Upper lobe of left lung (tissue), 6 donors: ENCODE data around the gene ZBTB16. TPM values are rescaled to one million over a fixed set of nuclear protein-coding genes. Genes with fewer than 3 reads are reported as not detected.
A peak's percentile ranks its signal among the peaks of the same experiment; 100 is the strongest.

Source experiments
- ATAC-seq, 2 donors: fragments of 200-7000 bp; cut with Tn5 transposase; one replicate each; pipeline ENCODE4 v1.9.1; 2022; ENCODE audit warnings: mild to moderate bottlenecking in 2 of 2, moderate library complexity in 2 of 2; ENCODE audit not compliant: low FRiP score in 2 of 2
- DNase-seq, 2 donors: peaks; one replicate each; pipeline ENCODE4 v3.0.0-alpha.2; 2019 to 2020
- H3K27ac ChIP-seq, 4 donors: fragments of 200-600 bp; sonication (generic); one replicate each; pipeline ENCODE4 v1.5.1; 2016 to 2019
- H3K27me3 ChIP-seq, 4 donors: fragments of 200-600 bp; sonication (generic); one replicate each; pipeline ENCODE4 v1.5.1; 2017 to 2019
- H3K36me3 ChIP-seq, 4 donors: fragments of 200-600 bp; sonication (generic); one replicate each; pipeline ENCODE4 v1.5.1; 2016 to 2019
- H3K4me1 ChIP-seq, 4 donors: fragments of 200-600 bp; sonication (generic); one replicate each; pipeline ENCODE4 v1.5.1; 2018 to 2019
- H3K4me3 ChIP-seq, 4 donors: fragments of 200-600 bp; sonication (generic); one replicate each; pipeline ENCODE4 v1.5.1; 2017 to 2019; ENCODE audit warnings: mild to moderate bottlenecking in 2 of 4, moderate library complexity in 1 of 4
- H3K9me3 ChIP-seq, 4 donors: fragments of 200-600 bp; sonication (generic); one replicate each; pipeline ENCODE4 v1.5.1; 2018 to 2019
- EP300 ChIP-seq, 4 donors: sonication (generic); formaldehyde crosslinking; IDR thresholded peaks; one replicate each; pipeline ENCODE4 v1.5.1; 2017; ENCODE audit warnings: antibody characterized with exemption in 4 of 4, control low read depth in 2 of 4
- POLR2A ChIP-seq, 4 donors: fragments of 450-650 bp; IDR thresholded peaks; one replicate each; pipeline ENCODE4 v1.5.1; 2016 to 2017; ENCODE audit warnings: antibody characterized with exemption in 4 of 4, mild to moderate bottlenecking in 2 of 4
- POLR2AphosphoS5 ChIP-seq, 2 donors: sonication (generic); formaldehyde crosslinking; IDR thresholded peaks; one replicate each; pipeline ENCODE4 v1.5.1; 2017; ENCODE audit warnings: antibody characterized with exemption in 2 of 2
- WGBS, 2 donors: methylation state at CpG; one replicate each; pipeline ENCODE4 v1.1.5; 2017 to 2018; 5-methylcytosine and 5-hydroxymethylcytosine counted together
- total RNA-seq, 6 donors: library from RNA; depleted of rRNA in 4 of 6; stranded (reverse); fragments of >200 nt in 4 of 6; gene quantifications; one replicate each; pipeline versions ENCODE4 v1.1.0 to v1.2.1, GENCODE V29; 2016 to 2021
- TF ChIP-seq, protein P1 (sequence below), 6 experiments: fragments of 450-650 bp in 4 of 6; fragments of 200-600 bp in 2 of 6; sonication (generic) in 2 of 6; IDR thresholded peaks; one replicate each; pipeline ENCODE4 v1.5.1; 2016 to 2019; ENCODE audit warnings: antibody characterized with exemption in 6 of 6
- donor health status: DM: no; HTN: no; CAD: no; lungs with moderate emphysema.
- donor health status: DM: no; HTN: yes; CAD: no; lungs with severe emphysema.

Gene ZBTB16
- total RNA-seq, 6 donors from 2014 or later: 110 to 584 (median 179) TPM

DNA sequence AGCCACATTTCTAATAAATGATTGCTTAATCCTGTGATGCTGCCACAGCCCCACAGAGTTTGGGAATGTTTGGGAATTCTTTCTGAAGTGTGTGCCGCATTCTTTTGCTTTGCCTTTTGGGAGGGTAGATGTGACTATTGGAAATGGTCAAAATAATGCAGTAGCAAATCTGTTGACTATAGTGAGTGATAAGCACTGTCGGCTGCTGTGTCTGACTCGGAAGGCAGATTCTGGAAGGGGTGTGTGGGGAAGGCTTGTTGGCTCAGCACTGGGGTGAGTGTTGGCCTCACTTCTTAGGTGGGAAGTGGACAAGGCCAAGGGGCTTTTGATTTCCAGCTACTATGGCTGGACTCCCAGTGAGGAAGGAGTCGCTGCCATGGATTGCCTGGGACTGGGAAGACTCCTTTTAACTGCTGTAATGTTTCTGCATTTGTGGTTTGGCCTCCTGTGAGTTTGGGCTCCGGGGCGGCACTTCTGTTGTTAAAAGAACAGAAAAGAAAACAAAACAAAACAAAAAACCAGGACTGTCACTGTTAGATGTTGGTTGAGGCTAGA is 20.1 kb downstream of the ZBTB16 start:
- Histone ChIP-seq H3K36me3 (peaks cover 8 to 71% (median 38%) of the 10 kb centered on the region in 4 donors), H3K9me3 (no peaks in the 10 kb centered on the region), H3K27me3 (no peaks in the 10 kb centered on the region), H3K27ac (peak overlapping the region; percentile 79 to 87 (median 83)), H3K4me3 (peak overlapping the region in 1 of 4 donors; percentile 13), H3K4me1 (peaks cover 98 to 100% (median 100%) of the 10 kb centered on the region in 4 donors)
- TF ChIP-seq, protein P1, sequence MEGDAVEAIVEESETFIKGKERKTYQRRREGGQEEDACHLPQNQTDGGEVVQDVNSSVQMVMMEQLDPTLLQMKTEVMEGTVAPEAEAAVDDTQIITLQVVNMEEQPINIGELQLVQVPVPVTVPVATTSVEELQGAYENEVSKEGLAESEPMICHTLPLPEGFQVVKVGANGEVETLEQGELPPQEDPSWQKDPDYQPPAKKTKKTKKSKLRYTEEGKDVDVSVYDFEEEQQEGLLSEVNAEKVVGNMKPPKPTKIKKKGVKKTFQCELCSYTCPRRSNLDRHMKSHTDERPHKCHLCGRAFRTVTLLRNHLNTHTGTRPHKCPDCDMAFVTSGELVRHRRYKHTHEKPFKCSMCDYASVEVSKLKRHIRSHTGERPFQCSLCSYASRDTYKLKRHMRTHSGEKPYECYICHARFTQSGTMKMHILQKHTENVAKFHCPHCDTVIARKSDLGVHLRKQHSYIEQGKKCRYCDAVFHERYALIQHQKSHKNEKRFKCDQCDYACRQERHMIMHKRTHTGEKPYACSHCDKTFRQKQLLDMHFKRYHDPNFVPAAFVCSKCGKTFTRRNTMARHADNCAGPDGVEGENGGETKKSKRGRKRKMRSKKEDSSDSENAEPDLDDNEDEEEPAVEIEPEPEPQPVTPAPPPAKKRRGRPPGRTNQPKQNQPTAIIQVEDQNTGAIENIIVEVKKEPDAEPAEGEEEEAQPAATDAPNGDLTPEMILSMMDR (IDR thresholded peaks at IDR 0.05): no peak
- TF ChIP-seq POLR2AphosphoS5 (IDR thresholded peaks at IDR 0.05) (no peak), EP300 (IDR thresholded peaks at IDR 0.05) (no peak), POLR2A (IDR thresholded peaks at IDR 0.05) (no peak)
- WGBS, 2 donors: 44 to 53% methylated on average over 6 of the region's 6 CpGs
- ATAC-seq (peak in 1 of 2 donors; percentile 53), DNase-seq (no peak)

DNA sequence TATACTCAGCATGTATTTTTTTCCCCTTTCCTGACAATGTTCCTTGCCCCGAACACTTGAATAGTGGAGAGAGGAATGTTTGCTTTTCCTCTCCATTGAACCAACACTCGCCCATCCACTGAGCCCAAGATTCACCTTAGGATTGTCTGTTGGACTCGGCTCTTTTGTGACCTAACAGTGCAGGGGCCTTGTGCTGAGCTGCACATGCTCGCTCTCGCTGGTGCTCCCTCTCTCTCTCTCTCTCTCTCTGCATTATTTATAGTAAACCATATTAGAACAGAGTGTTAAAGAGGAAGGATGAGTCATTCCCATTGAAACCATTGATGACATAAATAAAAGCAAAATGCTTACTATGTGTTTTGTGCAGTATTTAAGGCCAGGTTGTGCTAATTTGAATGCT is 20.7 kb downstream of the ZBTB16 start:
- H3K9me3 ChIP-seq: no peaks in the 10 kb centered on the region
- peaks cover 98 to 100% (median 100%) of the 10 kb centered on the region in 4 donors for H3K4me1 ChIP-seq
- 25 to 32% methylated on average over 5 of the region's 5 CpGs for WGBS, 2 donors
- DNase-seq (peak in 1 of 2 donors; percentile 69), ATAC-seq (peak; percentile 51 to 73)
- no peaks in the 10 kb centered on the region for H3K27me3 ChIP-seq
- H3K36me3 ChIP-seq: peaks cover 8 to 69% (median 35%) of the 10 kb centered on the region in 4 donors
- H3K27ac ChIP-seq: peak overlapping the region; percentile 79 to 87 (median 83)
- no peak overlapping the region for H3K4me3 ChIP-seq
- peak in 1 of 4 donors; percentile 59 for TF ChIP-seq POLR2A (IDR thresholded peaks at IDR 0.05)
- TF ChIP-seq, protein P1 (IDR thresholded peaks at IDR 0.05): no peak
- TF ChIP-seq EP300 (IDR thresholded peaks at IDR 0.05): peak in 3 of 4 donors; percentile 11 to 93 (median 87)
- peak; percentile 27 to 81 for TF ChIP-seq POLR2AphosphoS5 (IDR thresholded peaks at IDR 0.05)

DNA sequence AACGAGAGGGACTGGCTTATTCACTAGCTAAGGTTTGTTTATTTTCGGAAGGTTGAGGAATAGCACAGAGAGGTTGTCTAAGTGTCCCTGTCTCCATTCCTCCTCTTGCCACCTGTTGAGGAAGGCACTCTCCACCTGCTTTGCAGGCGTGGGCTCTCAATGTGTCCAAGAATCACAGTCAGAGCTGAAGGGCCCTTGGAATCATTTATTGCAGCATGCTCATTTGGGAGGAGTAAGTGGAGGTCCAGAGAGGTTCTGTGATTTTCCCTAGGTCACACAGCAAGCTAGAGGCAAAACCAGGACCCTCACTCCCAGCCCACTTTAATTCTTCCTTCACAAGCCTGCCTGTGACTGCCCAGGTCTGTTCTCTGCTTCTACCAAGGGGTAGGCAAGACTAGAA is 21.3 kb downstream of the ZBTB16 start:
- peaks cover 8 to 67% (median 34%) of the 10 kb centered on the region in 4 donors for H3K36me3 ChIP-seq
- H3K9me3 ChIP-seq: no peaks in the 10 kb centered on the region
- peaks cover 98 to 100% (median 100%) of the 10 kb centered on the region in 4 donors for H3K4me1 ChIP-seq
- DNase-seq (peak in 1 of 2 donors; percentile 22), ATAC-seq (no peak)
- no peaks in the 10 kb centered on the region for H3K27me3 ChIP-seq
- TF ChIP-seq, protein P1 (IDR thresholded peaks at IDR 0.05): no peak
- TF ChIP-seq POLR2A (IDR thresholded peaks at IDR 0.05) (no peak), EP300 (IDR thresholded peaks at IDR 0.05) (no peak), POLR2AphosphoS5 (IDR thresholded peaks at IDR 0.05) (no peak)
- peak overlapping the region; percentile 58 to 87 (median 82) for H3K27ac ChIP-seq
- WGBS, 2 donors: 46% methylated on average over 3 of the region's 3 CpGs
- H3K4me3 ChIP-seq: no peak overlapping the region

DNA sequence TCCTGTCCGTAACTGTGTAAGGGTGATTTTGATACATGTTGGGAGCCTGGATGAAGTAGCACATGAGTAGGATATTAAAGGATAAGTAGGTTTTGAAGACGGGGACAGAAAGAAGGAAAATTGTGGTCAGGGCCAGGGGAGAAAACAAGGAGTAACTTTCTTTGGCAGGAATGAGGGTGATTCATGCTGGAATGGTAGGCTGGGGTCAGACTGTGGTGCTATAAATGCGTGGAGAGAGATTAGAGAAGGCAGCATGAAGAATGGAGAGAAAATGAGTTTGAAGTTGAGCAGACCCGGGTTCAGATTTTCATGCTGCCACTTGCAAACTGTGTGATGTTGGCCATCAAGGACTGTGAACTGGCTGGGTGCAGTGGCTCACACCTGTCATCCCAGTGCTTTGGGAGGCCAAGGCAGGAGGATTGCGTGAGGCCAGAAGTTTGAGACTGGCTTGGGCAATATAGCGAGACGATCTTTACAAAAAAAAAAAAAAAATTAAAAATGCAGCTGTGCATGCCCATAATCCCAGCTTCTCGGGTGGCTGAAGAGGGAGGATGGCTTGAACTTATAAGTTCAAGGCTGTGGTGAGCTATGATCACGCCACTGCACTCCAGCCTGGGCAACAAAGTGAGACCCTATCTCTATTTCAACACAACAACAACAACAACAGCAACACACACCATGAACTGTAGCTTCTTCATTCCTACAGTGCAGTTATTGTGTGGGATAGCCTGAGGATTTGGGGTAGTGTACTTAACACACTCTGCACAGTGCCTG is 22.3 kb downstream of the ZBTB16 start:
- DNase-seq (no peak), ATAC-seq (peak in 1 of 2 donors; percentile 63)
- no peaks in the 10 kb centered on the region for H3K9me3 ChIP-seq
- WGBS, 2 donors: 79 to 82% methylated on average over 9 of the region's 9 CpGs
- TF ChIP-seq, protein P1 (IDR thresholded peaks at IDR 0.05): no peak
- TF ChIP-seq EP300 (IDR thresholded peaks at IDR 0.05) (no peak), POLR2AphosphoS5 (IDR thresholded peaks at IDR 0.05) (no peak), POLR2A (IDR thresholded peaks at IDR 0.05) (no peak)
- H3K27me3 ChIP-seq: no peaks in the 10 kb centered on the region
- peaks cover 8 to 67% (median 25%) of the 10 kb centered on the region in 4 donors for H3K36me3 ChIP-seq
- no peak overlapping the region for H3K4me3 ChIP-seq
- peak overlapping the region; percentile 58 to 87 (median 82) for H3K27ac ChIP-seq
- peaks cover 98 to 100% (median 100%) of the 10 kb centered on the region in 4 donors for H3K4me1 ChIP-seq
